ENCODE results near the gene RBBP6.
"Not testable (repeated sequence)": the region's sequence is repeated elsewhere in the genome, so short reads cannot be mapped to it uniquely, and the experiment has no call there.

RBBP6 gene

DNA sequence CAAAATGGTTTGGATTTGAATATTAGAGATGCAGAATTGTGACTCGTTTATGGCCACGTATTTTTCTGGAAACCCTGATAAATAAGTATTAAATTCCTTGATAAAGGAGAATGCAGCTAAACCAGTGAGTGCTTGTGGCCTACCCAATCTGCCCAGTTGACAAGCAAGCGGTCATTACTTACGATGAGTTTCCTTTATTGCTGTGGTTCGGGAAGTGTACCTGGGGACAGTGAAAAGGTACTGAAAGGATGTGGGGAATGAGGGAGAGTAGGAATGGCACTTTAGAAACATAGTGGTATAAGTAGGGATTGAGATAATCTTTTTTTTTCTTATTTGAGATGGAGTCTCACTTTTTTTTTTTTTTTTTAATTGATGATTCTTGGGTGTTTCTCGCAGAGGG is 33.8 kb downstream of the RBBP6 start:
- no peak for DNase-seq

DNA sequence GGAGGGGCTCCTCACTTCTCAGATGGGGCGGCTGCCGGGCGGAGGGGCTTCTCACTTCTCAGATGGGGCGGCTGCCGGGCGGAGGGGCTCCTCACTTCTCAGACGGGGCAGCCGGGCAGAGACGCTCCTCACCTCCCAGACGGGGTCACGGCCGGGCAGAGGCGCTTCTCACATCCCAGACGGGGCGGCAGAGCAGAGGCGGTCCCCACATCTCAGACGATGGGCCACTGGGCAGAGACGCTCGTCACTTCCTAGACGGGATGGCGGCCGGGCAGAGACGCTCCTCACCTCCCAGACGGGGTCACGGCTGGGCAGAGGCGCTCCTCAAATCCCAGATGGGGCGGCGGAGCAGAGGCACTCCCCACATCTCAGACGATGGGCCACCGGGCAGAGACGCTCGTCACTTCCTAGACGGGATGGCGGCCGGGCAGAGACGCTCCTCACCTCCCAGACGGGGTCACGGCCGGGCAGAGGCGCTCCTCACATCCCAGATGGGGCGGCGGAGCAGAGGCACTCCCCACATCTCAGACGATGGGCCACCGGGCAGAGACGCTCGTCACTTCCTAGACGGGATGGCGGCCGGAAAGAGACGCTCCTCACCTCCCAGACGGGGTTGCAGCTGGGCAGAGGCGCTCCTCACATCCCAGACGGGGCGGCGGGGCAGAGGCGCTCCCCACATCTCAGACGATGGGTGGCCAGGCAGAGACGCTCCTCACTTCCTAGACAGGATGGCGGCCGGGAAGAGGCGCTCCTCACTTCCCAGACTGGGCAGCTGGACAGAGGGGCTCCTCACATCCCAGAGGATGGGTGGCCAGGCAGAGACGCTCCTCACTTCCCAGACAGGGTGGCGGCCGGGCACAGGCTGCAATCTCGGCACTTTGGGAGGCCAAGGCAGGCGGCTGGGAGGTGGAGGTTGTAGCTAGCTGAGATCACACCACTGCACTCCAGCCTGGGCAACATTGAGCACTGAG is 35.4 kb downstream of the RBBP6 start:
- not testable (repeated sequence) for DNase-seq

DNA sequence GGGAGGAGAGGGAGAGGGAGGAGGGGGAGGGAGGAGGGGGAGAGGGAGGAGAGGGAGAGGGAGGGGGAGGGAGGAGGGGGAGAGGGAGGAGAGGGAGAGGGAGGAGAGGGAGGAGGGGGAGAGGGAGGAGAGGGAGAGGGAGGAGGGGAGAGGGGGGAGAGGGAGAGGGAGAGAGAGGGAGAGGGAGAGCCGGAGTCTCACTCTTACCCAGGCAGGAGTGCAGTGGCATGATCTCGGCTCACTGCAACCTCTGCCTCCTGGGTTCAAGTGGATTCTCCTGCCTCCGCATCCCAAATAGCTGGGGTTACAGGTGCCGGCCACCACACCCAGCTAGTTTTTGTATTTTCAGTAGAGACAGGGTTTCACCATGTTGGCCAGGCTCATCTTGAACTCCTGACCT is 36.4 kb downstream of the RBBP6 start:
- DNase-seq = not testable (repeated sequence)

DNA sequence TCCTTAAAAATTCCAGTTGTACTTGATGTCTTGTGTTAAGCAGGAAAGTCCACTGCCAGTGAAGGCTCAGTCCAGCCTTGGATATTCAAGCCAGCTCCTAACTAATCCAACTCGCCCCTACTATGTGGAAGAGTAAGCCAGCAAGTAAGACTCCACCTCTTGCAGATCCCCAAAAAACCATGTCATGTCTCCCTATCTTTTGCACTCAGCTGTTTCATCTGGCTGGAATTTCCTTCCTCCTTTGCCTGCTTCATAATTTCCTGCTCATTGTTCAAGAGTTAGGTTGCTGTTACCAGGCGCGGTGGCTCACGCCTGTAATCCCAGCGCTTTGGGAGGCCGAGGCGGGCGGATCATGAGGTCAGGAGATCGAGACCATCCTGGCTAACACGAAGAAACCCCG is 37.8 kb downstream of the RBBP6 start:
- no peak for DNase-seq

DNA sequence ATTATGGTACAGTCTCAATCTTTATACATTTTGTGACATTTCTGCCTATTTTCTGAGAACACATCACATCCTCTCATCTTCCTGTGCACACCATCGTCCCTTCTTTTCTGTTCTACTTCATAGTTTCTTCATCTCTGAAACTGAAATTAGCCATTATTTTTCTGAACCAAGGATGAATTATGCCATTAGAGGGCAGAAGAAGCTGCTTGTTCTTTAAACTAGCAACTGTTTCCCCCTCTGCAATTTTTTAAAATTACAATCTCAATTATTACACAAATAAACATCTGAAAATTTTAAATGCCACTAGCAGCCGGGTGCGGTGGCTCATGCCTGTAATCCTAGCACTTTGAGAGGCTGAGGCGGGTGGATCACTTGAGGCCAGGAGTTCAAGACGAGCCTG is 41.3 kb downstream of the RBBP6 start:
- DNase-seq = no peak

DNA sequence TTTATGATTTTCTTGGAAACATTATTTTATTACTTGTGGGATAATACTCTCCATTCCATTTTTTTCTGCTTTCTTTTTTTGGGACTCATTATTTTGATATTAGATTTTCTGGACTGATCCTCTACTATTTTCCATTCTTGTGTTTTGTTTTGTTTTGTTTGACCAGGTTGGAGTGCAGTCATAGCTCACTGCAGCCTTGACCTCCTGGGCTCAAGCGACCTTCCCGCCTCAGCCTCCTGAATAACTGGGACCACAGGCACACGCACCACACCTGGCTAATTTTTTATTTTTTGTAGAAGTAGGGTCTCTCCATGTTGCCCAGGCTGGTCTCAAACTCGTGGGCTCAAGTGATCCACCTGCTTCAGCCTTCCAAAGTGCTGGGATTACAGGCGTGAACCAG is 44.1 kb downstream of the RBBP6 start:
- no peak for DNase-seq

DNA sequence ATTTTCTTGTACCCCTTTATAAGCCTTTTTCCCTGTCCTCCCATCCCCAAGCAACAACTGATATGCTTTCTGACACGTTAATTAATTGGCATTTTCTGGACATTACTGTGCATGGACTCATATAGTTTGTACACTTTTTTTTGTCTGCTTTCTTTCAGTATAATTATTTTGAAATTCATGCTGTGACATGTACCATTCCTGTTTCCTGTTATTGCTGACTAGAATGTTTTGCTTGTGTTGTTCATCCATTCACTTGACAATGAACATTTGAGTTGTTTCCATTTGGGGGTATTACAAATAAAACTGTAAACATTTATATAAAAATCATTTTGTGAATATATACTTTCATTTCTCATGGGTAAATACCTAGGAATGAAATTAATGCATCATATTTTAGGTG is 50.6 kb downstream of the RBBP6 start:
- no peak for DNase-seq

DNA sequence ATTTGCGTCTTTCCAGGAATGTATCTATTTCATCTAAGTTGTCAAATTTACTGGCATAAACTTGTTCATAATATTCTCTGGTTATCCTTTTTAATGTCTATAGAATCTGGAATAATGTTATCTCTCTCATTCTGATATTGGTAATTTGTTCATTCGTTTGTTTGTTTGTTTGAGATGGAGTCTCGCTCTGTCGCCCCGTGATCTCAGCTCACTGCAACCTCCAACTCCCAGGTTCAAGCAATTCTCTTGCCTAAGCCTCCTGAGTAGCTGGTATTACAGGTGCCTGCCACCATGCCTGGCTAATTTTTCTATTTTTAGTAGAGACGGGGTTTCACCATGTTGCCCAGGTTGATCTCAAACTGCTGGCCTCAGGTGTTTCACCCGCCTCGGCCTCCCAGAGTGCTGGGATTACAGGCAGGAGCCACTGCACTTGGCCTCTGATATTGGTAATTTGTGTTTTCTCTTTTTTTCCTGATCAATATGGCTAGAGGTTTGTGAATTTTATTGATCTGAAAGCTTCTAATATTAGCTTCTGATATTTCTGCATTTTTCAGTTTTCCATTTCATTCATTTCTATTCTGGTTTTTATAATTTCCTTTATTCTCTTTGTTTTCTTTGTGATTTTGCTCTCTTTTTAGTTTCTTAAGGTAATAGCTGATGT is 59.5 kb downstream of the RBBP6 start:
- no peak for DNase-seq

DNA sequence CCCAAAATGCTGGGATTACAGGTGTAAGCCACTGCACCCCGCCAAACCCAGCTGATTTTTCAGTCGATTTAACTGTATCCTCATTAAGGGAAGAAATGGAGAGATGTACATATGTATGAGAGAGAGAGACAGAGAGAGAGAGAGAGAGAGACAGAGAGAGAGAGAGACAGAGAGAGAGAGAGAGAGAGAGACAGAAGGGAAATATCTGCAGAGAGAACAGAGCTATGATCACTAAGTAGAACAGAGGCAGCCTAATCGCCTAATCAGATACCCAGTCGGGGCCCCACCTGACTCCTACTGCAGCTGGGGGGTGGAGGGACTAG is 70.0 kb downstream of the RBBP6 start:
- no peak for DNase-seq

DNA sequence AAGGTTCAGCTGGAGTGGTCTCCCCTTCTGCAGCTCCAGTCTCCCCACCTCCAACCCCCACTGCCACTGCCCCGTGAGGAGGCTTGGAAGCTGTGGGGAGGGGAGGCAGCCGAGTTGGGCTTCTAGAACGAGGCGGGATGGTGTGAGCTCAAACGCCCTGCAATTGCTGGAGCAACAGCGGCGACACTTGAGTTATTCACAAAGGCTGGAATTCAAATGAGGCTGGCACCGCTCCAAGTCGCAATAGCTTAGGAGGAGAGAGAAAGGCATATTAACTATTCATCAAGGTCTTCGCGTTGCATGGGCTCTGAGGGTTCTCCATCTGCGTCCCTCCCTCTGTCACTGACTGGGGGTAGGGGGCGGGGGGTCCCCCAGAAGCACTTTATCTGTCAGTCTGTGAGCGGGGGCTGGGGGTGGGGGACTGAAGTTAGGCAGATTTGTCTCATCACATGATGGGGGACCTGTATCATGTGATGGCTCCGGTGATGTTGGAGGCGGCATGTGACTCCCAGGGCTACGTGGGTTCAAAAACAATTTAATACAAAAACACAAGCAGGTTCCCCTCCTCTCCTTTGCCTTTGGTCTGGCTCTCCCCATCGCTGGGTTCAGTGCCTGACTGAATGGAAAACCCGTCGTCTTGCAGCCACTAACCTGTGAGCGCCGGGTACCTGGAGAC is 70.5 kb downstream of the RBBP6 start:
- DNase-seq = peak; percentile 73

DNA sequence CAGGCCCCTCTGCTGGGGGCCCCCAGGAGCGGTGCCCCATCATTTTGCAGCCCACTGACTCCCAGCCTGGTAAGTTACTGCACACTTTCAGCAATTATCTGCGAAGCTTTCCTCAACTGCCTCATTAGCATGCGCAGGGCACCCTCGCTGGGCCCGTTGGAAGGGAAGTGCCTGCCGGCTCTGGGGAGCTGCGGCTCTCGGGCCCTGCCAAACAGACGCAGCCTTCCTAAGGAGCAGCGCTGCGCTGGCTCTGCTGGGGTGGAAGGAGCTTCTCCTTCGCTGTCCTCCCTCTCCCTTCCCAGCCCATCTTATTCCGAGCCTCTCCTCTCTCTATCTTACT is 71.0 kb downstream of the RBBP6 start:
- DNase-seq = no peak

DNA sequence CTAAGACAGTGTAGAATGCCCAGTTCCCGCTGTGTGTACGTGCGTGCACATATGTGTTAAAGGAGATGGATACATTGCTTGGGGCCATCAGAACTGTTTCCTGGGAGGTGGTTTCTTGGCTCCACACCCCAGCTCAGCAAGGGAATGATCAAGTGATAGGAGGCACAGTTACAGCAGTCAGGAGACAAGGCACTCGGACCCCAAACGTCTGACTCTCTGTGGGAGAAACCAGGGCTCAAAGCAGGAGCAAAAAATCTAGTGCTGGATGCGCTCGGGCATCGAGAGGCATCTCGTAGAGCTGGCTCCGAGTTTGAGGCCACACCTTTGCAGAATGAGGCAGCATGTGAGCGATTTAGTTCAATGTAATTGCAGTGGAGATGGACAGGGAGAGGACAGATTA is 71.9 kb downstream of the RBBP6 start:
- DNase-seq = no peak

DNA sequence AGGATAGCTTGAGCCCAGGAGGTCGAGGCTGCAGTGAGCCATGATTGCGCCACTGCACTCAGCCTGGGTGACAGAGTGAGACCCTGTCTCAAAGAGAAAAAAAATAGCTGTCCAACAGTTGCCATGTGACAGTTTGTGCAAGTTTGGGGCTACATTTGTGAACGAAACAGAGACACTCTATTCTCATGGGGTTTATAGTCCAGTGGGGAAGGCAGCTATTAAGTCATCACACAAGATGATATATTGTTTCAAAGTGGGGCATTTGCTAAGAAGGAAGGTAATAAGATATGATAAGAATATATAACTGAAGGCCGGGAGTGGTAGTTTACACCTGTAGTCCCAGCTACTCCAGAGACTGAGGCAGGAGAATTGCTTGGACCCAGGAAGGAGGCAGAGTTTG is 73.3 kb downstream of the RBBP6 start:
- no peak for DNase-seq

DNA sequence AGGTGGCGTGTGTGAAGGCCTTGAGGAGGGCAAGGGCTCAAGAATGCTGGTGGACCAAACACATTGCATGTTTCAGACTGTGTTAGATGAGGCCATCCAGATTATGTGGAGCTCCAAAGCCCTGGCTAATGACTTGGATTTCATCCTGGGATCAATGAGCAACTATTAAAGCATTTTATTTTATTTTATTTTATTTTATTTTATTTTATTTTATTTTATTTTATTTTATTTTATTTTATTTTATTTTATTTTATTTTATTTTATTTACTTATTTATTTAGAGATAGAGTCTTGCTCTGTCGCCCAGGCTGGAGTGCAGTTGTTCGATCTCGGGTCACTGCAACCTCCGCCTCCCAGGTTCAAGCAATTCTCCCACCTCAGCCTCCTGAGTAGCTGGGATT is 73.9 kb downstream of the RBBP6 start:
- DNase-seq = not testable (repeated sequence)

DNA sequence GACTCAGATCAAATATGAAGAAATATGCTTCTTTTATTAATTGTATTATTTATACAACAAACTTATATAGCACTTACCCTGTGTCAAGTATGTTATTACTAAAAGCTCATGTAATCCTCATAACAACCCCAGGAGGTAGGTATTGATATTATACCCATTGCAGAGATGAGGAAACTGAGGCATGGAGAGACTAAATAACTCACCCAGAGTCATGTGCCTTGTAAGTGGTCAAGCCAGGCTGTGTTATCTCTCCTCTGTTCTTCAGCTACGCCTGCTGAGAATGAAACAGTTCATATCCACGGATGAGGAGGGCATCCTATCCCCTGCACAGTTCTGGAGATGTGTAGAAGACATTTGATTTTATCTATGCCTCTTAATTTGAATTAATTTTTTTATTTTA is 78.1 kb downstream of the RBBP6 start:
- no peak for DNase-seq

Measured in NCI-H2107 (cell line).